SK-MEL-5 (cell line): Measurements from ENCODE around the gene KASH5. TPM values are rescaled to one million over a fixed set of nuclear protein-coding genes. Genes with fewer than 3 reads are reported as not detected.
A peak's percentile ranks its signal among the peaks of the same experiment; 100 is the strongest.

ENCODE experiments used
- DNase-seq: peaks from one replicate; pipeline ENCODE4 v3.0.0-alpha.2; 2016; ENCODE audit warnings: low read depth, low spot score
- in situ Hi-C: cut with HindIII; loops from 2 replicates; pipeline ENCODE4 v1.10.0; 2016; ENCODE audit warnings: low sequenced_read_pairs, high pct_unique_total_duplicates, low pct_unique_long_range_greater_than_20kb
- total RNA-seq: library from RNA; depleted of rRNA; stranded (reverse); fragments of >200 nt; shearing (Covaris generic); gene quantifications from 2 replicates; pipeline ENCODE4 v1.2.3, GENCODE V29; 2014

KASH5 gene
- total RNA-seq, 1 experiment from 2014 or later = not detected

- peak; percentile 38 for DNase-seq
- in situ Hi-C loops = no loop called here
Measured at GRCh38 chr19:49425922-49426592, 38.0 kb downstream of the KASH5 start.

GRCh38 chr19:49427339-49427738 lies 39.3 kb downstream of the KASH5 start:
- in situ Hi-C loops = no loop called here
- DNase-seq = no peak

GRCh38 chr19:49427855-49428546 lies 40.0 kb downstream of the KASH5 start:
- in situ Hi-C loops = no loop called here
- no peak for DNase-seq

- no peak for DNase-seq
- in situ Hi-C loops = no loop called here
Measured at GRCh38 chr19:49428547-49429451, 40.8 kb downstream of the KASH5 start.

- in situ Hi-C loops = no loop called here
- no peak for DNase-seq
Measured at GRCh38 chr19:49430172-49430677, 42.2 kb downstream of the KASH5 start.

- in situ Hi-C loops = no loop called here
- no peak for DNase-seq
Measured at GRCh38 chr19:49430678-49431329, 42.8 kb downstream of the KASH5 start.

- DNase-seq = no peak
- in situ Hi-C loops = no loop called here
Measured at GRCh38 chr19:49431330-49431749, 43.3 kb downstream of the KASH5 start.

- DNase-seq = no peak
- in situ Hi-C loops = no loop called here
Measured at GRCh38 chr19:49432141-49433073, 44.4 kb downstream of the KASH5 start.

- in situ Hi-C loops = no loop called here
- no peak for DNase-seq
Measured at GRCh38 chr19:49433240-49433901, 45.3 kb downstream of the KASH5 start.

GRCh38 chr19:49434907-49435583 lies 47.0 kb downstream of the KASH5 start:
- in situ Hi-C loops = no loop called here
- DNase-seq = no peak

- in situ Hi-C loops = no loop called here
- DNase-seq = no peak
Measured at GRCh38 chr19:49435670-49436069, 47.6 kb downstream of the KASH5 start.

GRCh38 chr19:49436381-49437017 lies 48.5 kb downstream of the KASH5 start:
- DNase-seq = peak; percentile 42
- in situ Hi-C loops = no loop called here

GRCh38 chr19:49437231-49437630 lies 49.2 kb downstream of the KASH5 start:
- no peak for DNase-seq
- in situ Hi-C loops = no loop called here

GRCh38 chr19:49438261-49438660 lies 50.2 kb downstream of the KASH5 start:
- DNase-seq = no peak
- in situ Hi-C loops = no loop called here

- in situ Hi-C loops = no loop called here
Measured at GRCh38 chr19:49439836-49440235, 51.8 kb downstream of the KASH5 start.

More at GRCh38 chr19:49439836-49440235, 51.8 kb downstream of the KASH5 start:
- DNase-seq = no peak
